Measurements from ENCODE around the gene BCO2. TPM values are rescaled to one million over a fixed set of nuclear protein-coding genes. Genes with fewer than 3 reads are reported as not detected.

BCO2 gene
- total RNA-seq, 4 donors from 2014 or later, result 2.7 to 17.0 (median 9.5) TPM

DNA sequence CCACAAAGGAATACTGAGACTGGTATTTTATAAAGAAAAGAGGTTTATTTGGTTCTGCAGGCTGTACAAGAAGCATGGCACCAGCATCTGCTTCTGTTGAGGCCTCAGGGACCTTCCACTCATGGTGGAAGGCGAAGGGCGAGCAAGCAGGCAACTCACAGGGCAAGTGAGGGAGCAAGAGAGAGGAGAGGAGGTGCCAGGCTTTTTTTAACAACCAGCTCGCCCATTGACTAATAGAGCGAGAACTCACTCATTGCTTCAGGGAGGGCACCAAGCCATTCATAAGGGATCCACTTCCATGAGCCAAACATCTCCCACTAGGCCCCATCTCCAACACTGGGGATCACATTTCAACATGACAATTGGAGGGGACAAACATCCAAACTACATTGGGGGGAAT, 52.2 kb downstream of the BCO2 start:
- H3K4me3 ChIP-seq, result peak overlapping the region in 3 of 4 donors; percentile 84 to 94 (median 87)
- WGBS, 2 donors, result 63 to 64% methylated on average over 4 of the region's 4 CpGs
- peak overlapping the region; percentile 96 to 100 (median 99) for H3K27ac ChIP-seq
- peaks cover 7 to 36% (median 13%) of the 10 kb centered on the region in 3 donors for H3K4me1 ChIP-seq
- no peak for DNase-seq
- intact Hi-C loops (cut with DNase I), result no loop called here
- peaks cover 0 to 40% (median 12%) of the 10 kb centered on the region in 3 donors for H3K36me3 ChIP-seq
- no peaks in the 10 kb centered on the region for H3K9me3 ChIP-seq
- TF ChIP-seq CTCF (IDR thresholded peaks at IDR 0.05) (no peak), POLR2A (IDR thresholded peaks at IDR 0.05) (no peak)
- H3K27me3 ChIP-seq, result no peaks in the 10 kb centered on the region

- H3K4me1 ChIP-seq, result peaks cover 7 to 25% (median 8%) of the 10 kb centered on the region in 3 donors
- no peak for DNase-seq
- intact Hi-C loops (cut with DNase I), result no loop called here
- no peaks in the 10 kb centered on the region for H3K27me3 ChIP-seq
- H3K27ac ChIP-seq, result no peak overlapping the region
- no peak overlapping the region for H3K4me3 ChIP-seq
- H3K36me3 ChIP-seq, result peaks cover 0 to 52% (median 12%) of the 10 kb centered on the region in 3 donors
- no peaks in the 10 kb centered on the region for H3K9me3 ChIP-seq
- TF ChIP-seq CTCF (IDR thresholded peaks at IDR 0.05) (no peak), POLR2A (IDR thresholded peaks at IDR 0.05) (no peak)
- WGBS, 2 donors, result 84 to 92% methylated on average over 2 of the region's 2 CpGs
These were observed 53.4 kb downstream of the BCO2 start for GRCh38 chr11:112228706-112229105.

- intact Hi-C loops (cut with DNase I), result no loop called here
- TF ChIP-seq POLR2A (IDR thresholded peaks at IDR 0.05) (no peak), CTCF (IDR thresholded peaks at IDR 0.05) (no peak)
- H3K9me3 ChIP-seq, result no peaks in the 10 kb centered on the region
- DNase-seq, result no peak
- H3K36me3 ChIP-seq, result peaks cover 0 to 57% (median 12%) of the 10 kb centered on the region in 3 donors
- peaks cover 7 to 25% (median 8%) of the 10 kb centered on the region in 3 donors for H3K4me1 ChIP-seq
- WGBS, 2 donors, result 92 to 96% methylated on average over 7 of the region's 7 CpGs
- H3K27me3 ChIP-seq, result no peaks in the 10 kb centered on the region
- no peak overlapping the region for H3K4me3 ChIP-seq
- no peak overlapping the region for H3K27ac ChIP-seq
These were observed 53.8 kb downstream of the BCO2 start for GRCh38 chr11:112229159-112229558.

GRCh38 chr11:112229746-112230433, 54.6 kb downstream of the BCO2 start:
- intact Hi-C loops (cut with DNase I), result no loop called here
- H3K4me3 ChIP-seq, result no peak overlapping the region
- TF ChIP-seq CTCF (IDR thresholded peaks at IDR 0.05), result no peak
- no peak for TF ChIP-seq POLR2A (IDR thresholded peaks at IDR 0.05)
- DNase-seq, result no peak
- H3K36me3 ChIP-seq, result peaks cover 0 to 64% (median 12%) of the 10 kb centered on the region in 3 donors
- H3K27me3 ChIP-seq, result no peaks in the 10 kb centered on the region
- no peaks in the 10 kb centered on the region for H3K9me3 ChIP-seq
- H3K4me1 ChIP-seq, result peaks cover 7 to 25% (median 8%) of the 10 kb centered on the region in 3 donors
- H3K27ac ChIP-seq, result no peak overlapping the region
- WGBS, 2 donors, result 57 to 60% methylated on average over 3 of the region's 3 CpGs

DNA sequence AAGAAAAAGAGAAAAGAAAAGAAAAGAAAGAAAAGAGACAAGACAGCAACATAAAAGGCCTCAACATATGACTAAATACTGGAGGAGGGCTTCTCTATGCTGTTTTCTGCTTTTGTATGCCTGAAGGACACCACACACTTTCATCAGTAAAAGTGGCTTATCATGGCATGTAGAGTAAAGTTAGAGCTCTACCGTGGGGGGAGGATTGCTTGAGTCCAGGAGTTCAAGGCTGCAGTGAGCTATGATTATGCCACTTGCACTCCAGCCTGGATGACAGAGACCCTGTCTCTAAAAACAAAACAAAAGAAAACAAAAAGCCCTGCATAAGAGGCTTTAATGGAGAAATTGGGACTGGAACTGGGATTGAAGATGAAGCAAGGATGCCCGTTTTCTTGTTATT, 56.6 kb downstream of the BCO2 start:
- Histone ChIP-seq H3K27ac (no peak overlapping the region), H3K36me3 (peaks cover 0 to 85% (median 28%) of the 10 kb centered on the region in 3 donors), H3K27me3 (no peaks in the 10 kb centered on the region), H3K9me3 (no peaks in the 10 kb centered on the region), H3K4me3 (no peak overlapping the region), H3K4me1 (peaks cover 7 to 16% (median 8%) of the 10 kb centered on the region in 3 donors)
- no peak for DNase-seq
- intact Hi-C loops (cut with DNase I), result no loop called here
- 76 to 87% methylated on average over 2 of the region's 2 CpGs for WGBS, 2 donors
- no peak for TF ChIP-seq POLR2A (IDR thresholded peaks at IDR 0.05)
- no peak for TF ChIP-seq CTCF (IDR thresholded peaks at IDR 0.05)

Measured in esophagus squamous epithelium (tissue), 5 donors.